GM19372 (cell line): Measurements from ENCODE around the gene CCL21.
A peak's percentile ranks its signal among the peaks of the same experiment; 100 is the strongest.

Experiments used
- ATAC-seq: cut with Tn5 transposase; IDR thresholded peaks from one replicate; pipeline ENCODE4 v1.9.1; 2021; ENCODE audit warnings: mild to moderate bottlenecking, low read depth, moderate library complexity; ENCODE audit not compliant: unreplicated experiment

Gene CCL21

DNA sequence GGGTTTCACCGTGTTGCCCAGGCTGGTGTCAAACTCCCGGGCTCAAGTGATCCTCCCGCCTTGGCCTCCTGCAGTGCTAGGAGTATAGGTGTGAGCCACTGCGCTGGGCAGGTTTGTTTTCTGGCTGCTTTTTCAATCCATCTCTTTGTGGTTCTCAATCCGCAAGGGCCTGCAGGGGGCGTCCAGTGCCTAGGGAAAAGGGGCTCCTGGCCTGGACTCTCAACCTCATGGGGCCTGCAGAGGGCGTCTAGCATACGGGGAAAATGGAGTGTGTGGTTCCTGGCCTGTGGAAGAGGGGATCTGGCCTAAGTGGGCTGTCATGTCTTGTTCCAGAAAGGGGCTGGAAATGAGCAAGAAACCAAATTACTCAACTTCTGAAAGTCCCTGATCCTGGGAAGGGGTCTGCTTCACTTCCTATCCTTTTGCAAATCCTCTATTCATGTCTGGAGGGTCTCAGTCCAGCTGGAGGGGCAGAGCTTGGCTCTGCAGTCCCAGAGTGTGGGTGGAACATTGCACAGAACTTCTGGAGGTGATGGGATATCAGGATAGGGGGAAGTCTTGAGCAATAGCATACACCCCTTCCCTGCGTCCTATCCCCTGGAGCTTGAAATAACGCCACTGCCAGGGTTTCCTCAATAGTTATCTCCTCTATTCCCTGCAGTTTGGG lies 34.8 kb downstream of the CCL21 start:
- ATAC-seq, result no peak

GRCh38 chr9:34674440-34674839 lies 35.5 kb downstream of the CCL21 start:
- ATAC-seq, result no peak

- no peak for ATAC-seq
These were observed 38.6 kb downstream of the CCL21 start for GRCh38 chr9:34671307-34671706.

- no peak for ATAC-seq
These were observed 40.0 kb downstream of the CCL21 start for GRCh38 chr9:34669809-34670562.

DNA sequence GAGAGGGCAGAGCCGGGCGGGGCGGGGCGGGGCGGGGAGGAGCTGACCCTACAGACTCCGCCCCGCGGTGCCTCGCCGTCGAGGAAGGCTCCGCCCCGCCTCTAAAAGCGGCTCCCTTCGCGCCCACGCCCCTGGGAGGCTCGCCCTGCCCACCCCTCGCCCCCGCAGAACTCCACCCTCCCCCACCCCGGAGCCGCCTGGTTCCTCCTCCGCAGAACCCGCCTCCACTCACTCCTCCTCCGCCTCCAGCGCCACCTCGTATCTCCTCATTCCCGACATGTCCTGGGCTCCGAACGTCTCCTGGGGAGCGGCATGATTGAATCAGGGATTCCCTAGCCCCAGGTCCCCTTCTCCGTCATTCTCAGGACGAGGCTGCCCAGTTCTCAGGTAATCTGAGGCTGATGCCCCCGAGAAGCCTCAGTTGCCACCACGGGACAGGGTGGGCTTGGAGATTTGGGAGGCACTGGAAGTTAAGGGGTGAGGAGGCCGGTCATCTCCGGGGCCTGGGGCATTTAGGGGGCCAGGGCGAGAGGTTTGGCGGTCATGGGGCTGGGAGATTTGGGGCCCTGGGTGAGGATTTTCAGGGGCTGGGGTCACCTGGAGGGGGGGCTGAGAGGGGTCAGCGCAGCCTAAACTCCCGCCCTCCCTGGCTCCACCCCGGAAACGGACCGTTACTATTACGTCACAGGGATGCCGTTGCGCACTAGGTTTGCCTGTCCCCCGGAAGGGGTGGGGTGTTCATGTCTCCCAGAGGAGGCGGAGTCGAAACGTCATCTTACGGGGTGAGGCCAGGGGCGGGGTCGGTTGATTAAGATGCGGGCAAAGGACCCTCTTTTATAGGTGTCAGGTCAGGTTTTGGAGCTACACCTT lies 44.3 kb downstream of the CCL21 start:
- ATAC-seq, result peak; percentile 73

DNA sequence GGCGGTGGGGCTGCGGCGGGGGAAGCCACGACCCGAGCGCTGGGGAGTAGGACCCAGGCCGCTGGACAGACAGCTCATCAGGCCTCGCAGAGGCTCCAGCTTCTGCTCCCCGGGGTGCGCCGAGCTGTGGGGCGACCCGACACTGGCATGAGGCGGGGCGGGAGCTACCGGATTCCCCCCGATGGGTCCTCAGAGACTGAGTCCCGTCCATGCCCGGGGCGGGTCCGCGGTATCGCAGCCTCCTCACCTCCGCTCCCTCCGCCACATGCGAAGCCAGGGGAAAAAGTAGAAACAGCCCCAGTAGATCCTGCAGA lies 44.9 kb downstream of the CCL21 start:
- peak; percentile 5 for ATAC-seq

- peak; percentile 52 for ATAC-seq
These were observed 45.5 kb downstream of the CCL21 start for GRCh38 chr9:34664281-34665066.

GRCh38 chr9:34663303-34663605 lies 46.7 kb downstream of the CCL21 start:
- no peak for ATAC-seq

- no peak for ATAC-seq
These were observed 47.2 kb downstream of the CCL21 start, which contains the start of gene CCL27 for GRCh38 chr9:34662526-34663302. TSS of gene CCL27 (minus strand) at chr9:34662657. CDS start at chr9:34662633, 24 bp downstream.

- no peak for ATAC-seq
These were observed 50.2 kb downstream of the CCL21 start for GRCh38 chr9:34659592-34660253.
